Measurements from ENCODE around the gene OR8S1.

DNA sequence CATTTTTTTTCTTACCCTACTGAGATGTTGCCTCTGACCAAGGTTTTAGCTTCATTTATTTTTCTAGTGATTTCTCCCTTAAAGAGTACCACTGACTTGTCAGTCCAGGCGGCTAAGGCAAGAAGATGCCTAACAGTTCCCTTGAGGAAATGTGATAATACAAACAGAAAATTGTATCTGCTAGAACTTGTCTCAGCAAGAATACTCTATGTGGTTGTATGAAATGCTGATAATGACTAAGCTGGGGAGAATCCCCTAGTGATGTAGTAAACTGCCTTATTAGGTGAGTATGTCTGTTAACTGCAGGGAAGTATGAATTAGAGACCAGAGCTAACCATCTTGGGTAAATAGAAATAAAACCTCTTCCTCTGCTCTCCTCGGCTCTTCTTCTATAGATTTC is 36.4 kb upstream of the OR8S1 start:
- TF ChIP-seq, protein P1, sequence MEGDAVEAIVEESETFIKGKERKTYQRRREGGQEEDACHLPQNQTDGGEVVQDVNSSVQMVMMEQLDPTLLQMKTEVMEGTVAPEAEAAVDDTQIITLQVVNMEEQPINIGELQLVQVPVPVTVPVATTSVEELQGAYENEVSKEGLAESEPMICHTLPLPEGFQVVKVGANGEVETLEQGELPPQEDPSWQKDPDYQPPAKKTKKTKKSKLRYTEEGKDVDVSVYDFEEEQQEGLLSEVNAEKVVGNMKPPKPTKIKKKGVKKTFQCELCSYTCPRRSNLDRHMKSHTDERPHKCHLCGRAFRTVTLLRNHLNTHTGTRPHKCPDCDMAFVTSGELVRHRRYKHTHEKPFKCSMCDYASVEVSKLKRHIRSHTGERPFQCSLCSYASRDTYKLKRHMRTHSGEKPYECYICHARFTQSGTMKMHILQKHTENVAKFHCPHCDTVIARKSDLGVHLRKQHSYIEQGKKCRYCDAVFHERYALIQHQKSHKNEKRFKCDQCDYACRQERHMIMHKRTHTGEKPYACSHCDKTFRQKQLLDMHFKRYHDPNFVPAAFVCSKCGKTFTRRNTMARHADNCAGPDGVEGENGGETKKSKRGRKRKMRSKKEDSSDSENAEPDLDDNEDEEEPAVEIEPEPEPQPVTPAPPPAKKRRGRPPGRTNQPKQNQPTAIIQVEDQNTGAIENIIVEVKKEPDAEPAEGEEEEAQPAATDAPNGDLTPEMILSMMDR (IDR thresholded peaks at IDR 0.05): no peak
- TF ChIP-seq POLR2A (IDR thresholded peaks at IDR 0.05): no peak
